Measurements from ENCODE around the gene APOBEC3C.

GRCh38 chr22:38974170-38974825 is 39.8 kb upstream of the APOBEC3C start:
- TF ChIP-seq POLR2A (IDR thresholded peaks at IDR 0.05), result no peak
- no peak for TF ChIP-seq CTCF (IDR thresholded peaks at IDR 0.05)
- no peak for TF ChIP-seq EP300 (IDR thresholded peaks at IDR 0.05)

All from stomach (tissue), 4 donors.